K562 (cell line): ENCODE data around the gene RNASET2. TPM values are rescaled to one million over a fixed set of nuclear protein-coding genes. Genes with fewer than 3 reads are reported as not detected.

Source experiments
- CBX1 ChIP-seq: sonication (generic); IDR thresholded peaks from 2 replicates; pipeline ENCODE4 v1.6.1; 2016; ENCODE audit warnings: antibody characterized with exemption, low read depth, mild to moderate bottlenecking
- CTBP1 ChIP-seq: fragments of 450-650 bp; IDR thresholded peaks from 2 replicates; pipeline ENCODE4 v1.6.1; 2016; ENCODE audit warnings: borderline replicate concordance
- E2F5 ChIP-seq: sonication (generic); formaldehyde crosslinking; IDR thresholded peaks from 2 replicates; pipeline ENCODE4 v1.8.0; 2022; ENCODE audit warnings: mild to moderate bottlenecking, missing genetic modification reagents
- HDAC8 ChIP-seq: fragments of 450-650 bp; IDR thresholded peaks from 2 replicates; pipeline ENCODE4 v1.6.1; 2016; ENCODE audit warnings: mild to moderate bottlenecking, missing genetic modification characterization, moderate library complexity, missing compliant biosample characterization
- IRF2 ChIP-seq: sonication (generic); formaldehyde crosslinking; IDR thresholded peaks from 2 replicates; pipeline ENCODE4 v1.8.1; 2022; ENCODE audit warnings: mild to moderate bottlenecking, missing genetic modification reagents
- NFYB ChIP-seq: IDR thresholded peaks from 2 replicates; pipeline ENCODE4 v1.6.1; 2011; ENCODE audit warnings: mild to moderate bottlenecking, moderate library complexity; ENCODE audit not compliant: insufficient read length; ENCODE audit errors: extremely low read depth
- RNF2 ChIP-seq: sonication (generic); IDR thresholded peaks from 2 replicates; pipeline ENCODE4 v1.6.1; 2016
- TCF3 ChIP-seq: sonication (generic); formaldehyde crosslinking; IDR thresholded peaks from 2 replicates; pipeline ENCODE4 v1.4.0; 2020; ENCODE audit warnings: mild to moderate bottlenecking, missing genetic modification reagents
- TFAP4 ChIP-seq: sonication (generic); formaldehyde crosslinking; IDR thresholded peaks from 2 replicates; pipeline ENCODE4 v1.8.0; 2022; ENCODE audit warnings: missing genetic modification reagents, mild to moderate bottlenecking, moderate library complexity, borderline replicate concordance
- VEZF1 ChIP-seq: fragments of 200-800 bp; sonication (Bioruptor generic); IDR thresholded peaks from 2 replicates; pipeline ENCODE4 v1.6.1; 2017; ENCODE audit warnings: missing genetic modification characterization, missing compliant biosample characterization
- ZFP91 ChIP-seq: sonication (generic); formaldehyde crosslinking; IDR thresholded peaks from 2 replicates; pipeline ENCODE4 v1.8.0; 2022; ENCODE audit warnings: mild to moderate bottlenecking, missing genetic modification reagents
- polyA plus RNA-seq, 8 experiments: library from polyadenylated mRNA; depleted of rRNA in 4 of 8; stranded (reverse) in 5 of 8; unstranded in 3 of 8; fragments of >200 nt; fragmentation: Nextera tagmentation in 2 of 8; fragmentation: Illumina TruSeq in 1 of 8; extraction: Ambion mirVana in 2 of 8; extraction: Trizol in 1 of 8; gene quantifications; 2 replicates each; pipeline versions ENCODE4 v1.2.1 to v1.2.3, GENCODE V29; 2011 to 2014; ENCODE audit warnings: inconsistent platforms in 1 of 8, missing spikeins in 1 of 8
- total RNA-seq, 7 experiments: library from RNA; depleted of rRNA in 6 of 7; stranded (reverse); fragments of >200 nt in 6 of 7; fragmentation: Illumina TruSeq in 2 of 7; extraction: Trizol in 2 of 7; gene quantifications; 2 replicates each; pipeline versions ENCODE4 v1.2.1 to v1.2.3, GENCODE V29; 2011 to 2021; ENCODE audit warnings: low replicate concordance in 1 of 7
- TF ChIP-seq, protein P1 (sequence below): fragments of 250-450 bp; sonication (Bioruptor Pico); IDR thresholded peaks from 2 replicates; pipeline ENCODE4 v1.8.0; 2022; ENCODE audit warnings: moderate library complexity, mild to moderate bottlenecking, inconsistent platforms
- TF ChIP-seq, protein P2 (sequence below): fragments of 250-450 bp; sonication (Bioruptor Pico); IDR thresholded peaks from 2 replicates; pipeline ENCODE4 v1.8.0; 2022; ENCODE audit warnings: inconsistent platforms, mild to moderate bottlenecking, moderate library complexity, borderline replicate concordance
- TF ChIP-seq, protein P3 (sequence below): sonication (generic); formaldehyde crosslinking; IDR thresholded peaks from 2 replicates; pipeline ENCODE4 v1.8.0; 2022; ENCODE audit warnings: mild to moderate bottlenecking, missing genetic modification reagents
- TF ChIP-seq, protein P4 (sequence below): fragments of 250-450 bp; sonication (Bioruptor Pico); IDR thresholded peaks from 2 replicates; pipeline ENCODE4 v1.8.0; 2021; ENCODE audit warnings: moderate library complexity, mild to moderate bottlenecking, inconsistent platforms

RNASET2 gene
- total and polyA plus RNA-seq, 9 of the 15 experiments (the other 6 are each of a cell fraction or from before 2014, with no cell fraction given), result 7.4 to 141 (median 91.3) TPM

DNA sequence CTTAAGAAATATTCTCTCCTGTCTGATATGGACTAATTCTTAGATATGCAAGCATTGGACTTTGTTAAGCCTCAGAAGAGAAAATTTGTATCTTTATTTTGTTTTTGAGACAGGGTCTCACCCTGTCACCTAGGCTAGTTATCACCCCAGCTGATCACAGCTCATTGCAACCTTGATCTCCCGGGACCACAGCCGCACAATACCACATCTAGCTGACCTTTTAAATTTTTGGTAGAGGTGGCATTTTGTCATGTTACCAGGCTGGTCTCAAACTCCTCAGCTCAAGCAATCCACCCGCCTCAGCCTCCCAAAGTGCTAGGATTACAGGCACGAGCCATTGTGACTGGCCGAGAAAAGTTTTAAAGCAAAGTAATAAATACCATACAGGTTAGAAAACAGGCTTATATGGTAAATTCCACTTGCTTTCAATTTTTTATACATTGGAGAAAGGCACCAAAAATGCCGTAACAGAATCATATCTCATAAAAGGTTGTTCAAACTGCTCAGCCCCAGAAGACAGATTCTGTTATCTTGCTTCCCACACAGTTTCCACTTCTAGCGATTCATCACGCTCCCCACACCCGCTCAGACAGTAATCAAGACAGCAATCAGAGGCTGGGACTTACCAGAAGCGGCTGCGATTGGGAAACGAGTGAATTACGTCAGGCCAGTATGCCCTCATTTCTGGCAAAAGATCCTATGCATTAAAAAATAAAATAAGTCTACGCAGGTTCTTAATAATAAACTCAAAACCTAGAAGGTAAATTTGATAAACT, 13.8 kb downstream of the RNASET2 start (continued):
- TF ChIP-seq TFAP4 (CRISPR knock-in tag), result no peak
- TF ChIP-seq VEZF1 (CRISPR knock-in tag), result peak; percentile 83
- no peak for TF ChIP-seq HDAC8 (tag)
- TF ChIP-seq RNF2, result peak; percentile 78
- TF ChIP-seq CBX1, result no peak
- no peak for TF ChIP-seq NFYB
- TF ChIP-seq, protein P1, sequence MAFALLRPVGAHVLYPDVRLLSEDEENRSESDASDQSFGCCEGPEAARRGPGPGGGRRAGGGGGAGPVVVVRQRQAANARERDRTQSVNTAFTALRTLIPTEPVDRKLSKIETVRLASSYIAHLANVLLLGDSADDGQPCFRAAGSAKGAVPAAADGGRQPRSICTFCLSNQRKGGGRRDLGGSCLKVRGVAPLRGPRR (CRISPR knock-in tag), result no peak
- TF ChIP-seq TCF3, result peak; percentile 94
- TF ChIP-seq, protein P2, sequence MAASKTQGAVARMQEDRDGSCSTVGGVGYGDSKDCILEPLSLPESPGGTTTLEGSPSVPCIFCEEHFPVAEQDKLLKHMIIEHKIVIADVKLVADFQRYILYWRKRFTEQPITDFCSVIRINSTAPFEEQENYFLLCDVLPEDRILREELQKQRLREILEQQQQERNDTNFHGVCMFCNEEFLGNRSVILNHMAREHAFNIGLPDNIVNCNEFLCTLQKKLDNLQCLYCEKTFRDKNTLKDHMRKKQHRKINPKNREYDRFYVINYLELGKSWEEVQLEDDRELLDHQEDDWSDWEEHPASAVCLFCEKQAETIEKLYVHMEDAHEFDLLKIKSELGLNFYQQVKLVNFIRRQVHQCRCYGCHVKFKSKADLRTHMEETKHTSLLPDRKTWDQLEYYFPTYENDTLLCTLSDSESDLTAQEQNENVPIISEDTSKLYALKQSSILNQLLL (CRISPR knock-in tag), result no peak
- no peak for TF ChIP-seq E2F5 (CRISPR knock-in tag)
- TF ChIP-seq CTBP1, result peak; percentile 67; the same call in 1 of the 2 replicates
- TF ChIP-seq, protein P3, sequence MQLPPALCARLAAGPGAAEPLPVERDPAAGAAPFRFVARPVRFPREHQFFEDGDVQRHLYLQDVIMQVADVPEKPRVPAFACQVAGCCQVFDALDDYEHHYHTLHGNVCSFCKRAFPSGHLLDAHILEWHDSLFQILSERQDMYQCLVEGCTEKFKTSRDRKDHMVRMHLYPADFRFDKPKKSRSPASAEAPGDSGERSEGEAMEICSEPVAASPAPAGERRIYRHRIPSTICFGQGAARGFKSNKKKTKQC (CRISPR knock-in tag), result no peak
- TF ChIP-seq, protein P4, sequence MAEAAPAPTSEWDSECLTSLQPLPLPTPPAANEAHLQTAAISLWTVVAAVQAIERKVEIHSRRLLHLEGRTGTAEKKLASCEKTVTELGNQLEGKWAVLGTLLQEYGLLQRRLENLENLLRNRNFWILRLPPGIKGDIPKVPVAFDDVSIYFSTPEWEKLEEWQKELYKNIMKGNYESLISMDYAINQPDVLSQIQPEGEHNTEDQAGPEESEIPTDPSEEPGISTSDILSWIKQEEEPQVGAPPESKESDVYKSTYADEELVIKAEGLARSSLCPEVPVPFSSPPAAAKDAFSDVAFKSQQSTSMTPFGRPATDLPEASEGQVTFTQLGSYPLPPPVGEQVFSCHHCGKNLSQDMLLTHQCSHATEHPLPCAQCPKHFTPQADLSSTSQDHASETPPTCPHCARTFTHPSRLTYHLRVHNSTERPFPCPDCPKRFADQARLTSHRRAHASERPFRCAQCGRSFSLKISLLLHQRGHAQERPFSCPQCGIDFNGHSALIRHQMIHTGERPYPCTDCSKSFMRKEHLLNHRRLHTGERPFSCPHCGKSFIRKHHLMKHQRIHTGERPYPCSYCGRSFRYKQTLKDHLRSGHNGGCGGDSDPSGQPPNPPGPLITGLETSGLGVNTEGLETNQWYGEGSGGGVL (CRISPR knock-in tag), result no peak
- TF ChIP-seq IRF2 (CRISPR knock-in tag), result no peak
- TF ChIP-seq ZFP91 (CRISPR knock-in tag), result no peak
